Measurements from ENCODE around the gene ALS2. TPM values are rescaled to one million over a fixed set of nuclear protein-coding genes. Genes with fewer than 3 reads are reported as not detected.

The ALS2 gene
- total RNA-seq, 2 donors from 2014 or later = 9.9 to 12.2 TPM

DNA sequence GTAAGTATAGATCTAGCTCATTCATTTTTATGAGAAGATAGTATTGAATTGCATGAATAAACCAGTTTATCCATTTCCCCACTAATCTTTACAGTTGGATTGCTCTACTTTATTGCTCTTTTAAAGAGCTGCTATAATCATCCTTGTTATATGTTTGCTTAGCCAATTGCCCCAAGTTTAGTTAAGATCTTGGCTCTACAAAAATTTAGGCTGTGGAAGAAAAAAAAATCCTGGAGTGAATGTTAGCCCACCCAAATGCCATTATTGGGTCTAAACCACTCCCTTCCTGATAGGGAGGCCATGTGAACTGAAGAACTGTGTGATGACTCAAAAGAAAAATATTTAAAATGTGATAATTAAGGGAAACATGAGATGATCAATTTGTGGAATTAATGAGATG, 2.9 kb downstream of the ALS2 start:
- TF ChIP-seq POLR2A (IDR thresholded peaks at IDR 0.05) = no peak
- TF ChIP-seq, protein P1, sequence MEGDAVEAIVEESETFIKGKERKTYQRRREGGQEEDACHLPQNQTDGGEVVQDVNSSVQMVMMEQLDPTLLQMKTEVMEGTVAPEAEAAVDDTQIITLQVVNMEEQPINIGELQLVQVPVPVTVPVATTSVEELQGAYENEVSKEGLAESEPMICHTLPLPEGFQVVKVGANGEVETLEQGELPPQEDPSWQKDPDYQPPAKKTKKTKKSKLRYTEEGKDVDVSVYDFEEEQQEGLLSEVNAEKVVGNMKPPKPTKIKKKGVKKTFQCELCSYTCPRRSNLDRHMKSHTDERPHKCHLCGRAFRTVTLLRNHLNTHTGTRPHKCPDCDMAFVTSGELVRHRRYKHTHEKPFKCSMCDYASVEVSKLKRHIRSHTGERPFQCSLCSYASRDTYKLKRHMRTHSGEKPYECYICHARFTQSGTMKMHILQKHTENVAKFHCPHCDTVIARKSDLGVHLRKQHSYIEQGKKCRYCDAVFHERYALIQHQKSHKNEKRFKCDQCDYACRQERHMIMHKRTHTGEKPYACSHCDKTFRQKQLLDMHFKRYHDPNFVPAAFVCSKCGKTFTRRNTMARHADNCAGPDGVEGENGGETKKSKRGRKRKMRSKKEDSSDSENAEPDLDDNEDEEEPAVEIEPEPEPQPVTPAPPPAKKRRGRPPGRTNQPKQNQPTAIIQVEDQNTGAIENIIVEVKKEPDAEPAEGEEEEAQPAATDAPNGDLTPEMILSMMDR (IDR thresholded peaks at IDR 0.05) = no peak
- ATAC-seq (no peak), DNase-seq (no peak)
- intact Hi-C loops (cut with DNase I) = no loop called here
- no peak overlapping the region for H3K27ac ChIP-seq
- no peaks in the 10 kb centered on the region for H3K27me3 ChIP-seq
- no peaks in the 10 kb centered on the region for H3K36me3 ChIP-seq (replicated peaks in 1 of 2; ENCODE audit: insufficient read depth in 1 of 2, low read depth in 2 of 2)
- no peaks in the 10 kb centered on the region for H3K9me3 ChIP-seq
- H3K4me3 ChIP-seq = no peak overlapping the region
- peaks cover 18% of the 10 kb centered on the region for H3K4me1 ChIP-seq

DNA sequence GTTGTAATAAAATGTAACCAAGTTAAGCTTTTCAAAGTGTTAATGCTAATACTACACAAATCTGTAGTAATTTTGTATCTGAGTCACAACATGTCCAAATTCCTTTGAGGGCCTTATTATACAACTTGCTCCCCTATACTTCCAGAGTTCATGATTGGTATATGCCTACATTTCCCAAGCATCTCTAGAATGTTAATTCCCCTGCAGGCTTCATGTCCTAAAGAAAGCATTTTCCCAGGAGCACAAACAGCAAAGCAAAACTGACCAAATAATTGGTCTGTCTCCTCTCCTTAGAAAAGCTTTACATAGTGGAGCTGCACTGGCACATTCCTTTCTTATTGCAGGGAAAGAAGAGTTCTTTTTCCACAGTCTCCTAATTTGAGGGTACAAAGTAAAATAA, 3.7 kb downstream of the ALS2 start:
- Histone ChIP-seq H3K4me3 (no peak overlapping the region), H3K36me3 (replicated peaks in 1 of 2; ENCODE audit: insufficient read depth in 1 of 2, low read depth in 2 of 2) (no peaks in the 10 kb centered on the region), H3K27me3 (no peaks in the 10 kb centered on the region), H3K9me3 (no peaks in the 10 kb centered on the region), H3K4me1 (peaks cover 18% of the 10 kb centered on the region), H3K27ac (no peak overlapping the region)
- DNase-seq (no peak), ATAC-seq (no peak)
- intact Hi-C loops (cut with DNase I) = no loop called here
- TF ChIP-seq POLR2A (IDR thresholded peaks at IDR 0.05) = no peak
- TF ChIP-seq, protein P1 (IDR thresholded peaks at IDR 0.05) = no peak

DNA sequence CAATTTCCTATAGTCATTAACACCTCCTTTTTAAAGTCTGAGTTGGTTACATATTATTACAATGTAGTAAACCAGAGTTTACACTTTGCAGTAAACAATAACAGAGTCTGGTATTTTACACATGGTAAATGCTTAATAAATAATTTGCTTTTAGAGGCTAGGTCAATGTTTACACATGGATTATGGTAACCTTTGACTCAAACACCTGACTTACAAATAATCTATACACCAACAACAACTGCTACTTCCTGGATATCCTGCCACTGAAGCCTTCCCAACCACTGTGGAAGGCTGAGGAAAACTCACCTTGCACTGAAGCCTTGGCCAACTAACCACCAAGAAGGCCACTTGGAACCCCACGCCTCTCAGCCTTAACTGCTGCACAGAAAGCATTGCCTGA, 5.4 kb downstream of the ALS2 start:
- DNase-seq (no peak), ATAC-seq (no peak)
- WGBS, 2 donors = 93 to 100% methylated on average over 1 of the region's 1 CpG
- TF ChIP-seq, protein P1 (IDR thresholded peaks at IDR 0.05) = no peak
- TF ChIP-seq POLR2A (IDR thresholded peaks at IDR 0.05) = no peak
- H3K4me1 ChIP-seq = peaks cover 18% of the 10 kb centered on the region
- H3K4me3 ChIP-seq = no peak overlapping the region
- H3K27ac ChIP-seq = no peak overlapping the region
- H3K36me3 ChIP-seq (replicated peaks in 1 of 2; ENCODE audit: insufficient read depth in 1 of 2, low read depth in 2 of 2) = no peaks in the 10 kb centered on the region
- H3K27me3 ChIP-seq = no peaks in the 10 kb centered on the region
- intact Hi-C loops (cut with DNase I) = no loop called here
- no peaks in the 10 kb centered on the region for H3K9me3 ChIP-seq

DNA sequence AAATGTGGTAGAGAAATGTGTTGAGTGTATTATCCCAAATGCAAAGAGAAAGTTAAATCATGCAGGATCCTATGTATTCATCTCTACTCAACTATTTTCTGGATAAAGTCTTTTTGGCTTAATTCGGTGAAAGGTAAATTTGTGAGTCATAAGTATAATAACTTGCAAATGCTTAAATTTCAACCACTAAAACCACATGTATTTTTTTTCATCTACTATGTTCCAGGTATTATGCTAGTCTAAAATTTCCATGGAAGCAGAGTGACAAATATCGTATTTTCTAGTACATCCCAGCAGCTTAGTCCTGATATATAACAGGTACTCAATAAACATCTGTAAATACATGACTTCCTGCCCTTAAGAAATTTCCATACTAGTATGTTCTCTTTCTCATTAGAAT, 6.2 kb downstream of the ALS2 start:
- H3K36me3 ChIP-seq (replicated peaks in 1 of 2; ENCODE audit: insufficient read depth in 1 of 2, low read depth in 2 of 2) = no peaks in the 10 kb centered on the region
- H3K27ac ChIP-seq = no peak overlapping the region
- peaks cover 14% of the 10 kb centered on the region for H3K4me1 ChIP-seq
- TF ChIP-seq, protein P1 (IDR thresholded peaks at IDR 0.05) = no peak
- no peak for TF ChIP-seq POLR2A (IDR thresholded peaks at IDR 0.05)
- intact Hi-C loops (cut with DNase I) = no loop called here
- no peaks in the 10 kb centered on the region for H3K9me3 ChIP-seq
- DNase-seq (no peak), ATAC-seq (no peak)
- 89 to 94% methylated on average over 2 of the region's 2 CpGs for WGBS, 2 donors
- no peaks in the 10 kb centered on the region for H3K27me3 ChIP-seq
- no peak overlapping the region for H3K4me3 ChIP-seq

DNA sequence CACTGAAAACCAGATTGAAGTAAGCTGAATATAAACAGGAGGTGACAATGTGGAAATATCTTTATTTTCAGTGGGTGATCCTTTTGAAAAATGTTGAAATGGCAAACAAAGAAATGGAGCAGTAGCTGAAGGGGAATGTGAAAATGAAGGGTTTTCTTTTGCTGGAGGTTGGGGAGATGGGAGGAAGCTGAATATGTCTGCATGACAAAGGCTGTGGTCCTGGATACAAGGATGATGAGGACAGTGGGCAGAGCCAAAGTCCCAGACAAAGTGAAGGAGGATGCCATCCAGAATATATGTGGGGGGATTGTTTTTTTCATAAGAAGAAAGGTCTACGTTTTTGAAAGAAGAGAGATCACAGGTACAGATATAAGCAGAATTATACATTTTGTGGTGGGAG, 6.7 kb downstream of the ALS2 start:
- DNase-seq = no peak
- WGBS, 2 donors = 75 to 87% methylated on average over 1 of the region's 1 CpG

More for the DNA sequence above, 6.7 kb downstream of the ALS2 start:
- Histone ChIP-seq H3K36me3 (replicated peaks in 1 of 2; ENCODE audit: insufficient read depth in 1 of 2, low read depth in 2 of 2) (no peaks in the 10 kb centered on the region), H3K27me3 (no peaks in the 10 kb centered on the region), H3K27ac (no peak overlapping the region), H3K4me3 (no peak overlapping the region), H3K4me1 (peaks cover 9% of the 10 kb centered on the region), H3K9me3 (no peaks in the 10 kb centered on the region)
- TF ChIP-seq POLR2A (IDR thresholded peaks at IDR 0.05) = no peak
- TF ChIP-seq, protein P1 (IDR thresholded peaks at IDR 0.05) = no peak
- intact Hi-C loops (cut with DNase I) = no loop called here
- ATAC-seq = no peak

Data from body of pancreas (tissue), 4 donors.